ENCODE measurements around the gene TH.

TH gene

GRCh38 chr11:2157294-2158040 lies 14.1 kb downstream of the TH start:
- no peak for DNase-seq

GRCh38 chr11:2156416-2157182 lies 15.0 kb downstream of the TH start:
- DNase-seq: peak; percentile 22

- no peak for DNase-seq
Observed at GRCh38 chr11:2155511-2155910, 16.1 kb downstream of the TH start.

GRCh38 chr11:2154889-2155288 lies 16.7 kb downstream of the TH start:
- DNase-seq: no peak

- no peak for DNase-seq
Observed at GRCh38 chr11:2154195-2154585, 17.4 kb downstream of the TH start.

- DNase-seq: no peak
Observed at GRCh38 chr11:2153581-2154194, 17.9 kb downstream of the TH start.

- peak; percentile 71 for DNase-seq
Observed at GRCh38 chr11:2151500-2152257, 19.9 kb downstream of the TH start.

GRCh38 chr11:2149864-2150847 lies 21.5 kb downstream of the TH start:
- DNase-seq: no peak

- no peak for DNase-seq
Observed at GRCh38 chr11:2149460-2149859, 22.2 kb downstream of the TH start.

GRCh38 chr11:2148595-2148994 lies 23.0 kb downstream of the TH start:
- DNase-seq: no peak

- no peak for DNase-seq
Observed at GRCh38 chr11:2147391-2147790, 24.2 kb downstream of the TH start.

GRCh38 chr11:2146051-2146450 lies 25.6 kb downstream of the TH start:
- DNase-seq: no peak

- no peak for DNase-seq
Observed at GRCh38 chr11:2144544-2145248, 26.9 kb downstream of the TH start.

- no peak for DNase-seq
Observed at GRCh38 chr11:2143799-2144543, 27.6 kb downstream of the TH start.

- DNase-seq: no peak
Observed at GRCh38 chr11:2143477-2143798, 28.2 kb downstream of the TH start.

- DNase-seq: peak; percentile 47
Observed at GRCh38 chr11:2142762-2143202, 28.8 kb downstream of the TH start.

GRCh38 chr11:2142300-2142759 lies 29.3 kb downstream of the TH start:
- DNase-seq: no peak

- DNase-seq: no peak
Observed at GRCh38 chr11:2140411-2141400, 30.9 kb downstream of the TH start.
